ENCODE results near the gene C12orf60.

Gene C12orf60

GRCh38 chr12:14868916-14869506, 65.5 kb downstream of the C12orf60 start:
- no peak for DNase-seq (ENCODE audit: low read depth)
- no peak for TF ChIP-seq CTCF (IDR thresholded peaks at IDR 0.05; ENCODE audit: low read depth, low read length, missing control alignments)
- no peak overlapping the region for H3K4me3 ChIP-seq (ENCODE audit: low read depth, low read length)

GRCh38 chr12:14871247-14871646, 67.8 kb downstream of the C12orf60 start:
- H3K4me3 ChIP-seq (ENCODE audit: low read depth, low read length) = no peak overlapping the region
- DNase-seq (ENCODE audit: low read depth) = no peak
- TF ChIP-seq CTCF (IDR thresholded peaks at IDR 0.05; ENCODE audit: low read depth, low read length, missing control alignments) = no peak

DNA sequence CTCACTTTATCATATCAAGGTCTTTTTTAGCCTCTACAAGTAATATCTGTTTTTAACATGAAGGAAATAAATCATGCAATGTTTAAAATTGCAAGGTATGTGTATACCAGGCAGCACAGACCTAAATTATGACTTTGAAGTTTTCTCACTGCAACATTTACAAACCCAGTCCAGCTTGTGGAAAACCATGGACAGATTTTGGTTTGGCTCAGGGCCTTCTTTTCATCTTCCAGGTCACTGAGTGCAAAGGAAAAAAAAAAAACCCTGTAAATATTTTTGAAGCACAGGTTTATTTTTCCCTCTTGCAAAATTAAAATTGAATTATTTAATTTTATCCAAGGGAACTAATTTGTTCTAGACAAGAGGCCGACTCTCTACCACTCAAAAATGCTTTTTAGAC, 68.4 kb downstream of the C12orf60 start:
- no peak overlapping the region for H3K4me3 ChIP-seq (ENCODE audit: low read depth, low read length)
- no peak for TF ChIP-seq CTCF (IDR thresholded peaks at IDR 0.05; ENCODE audit: low read depth, low read length, missing control alignments)
- DNase-seq (ENCODE audit: low read depth) = no peak

- TF ChIP-seq CTCF (IDR thresholded peaks at IDR 0.05; ENCODE audit: low read depth, low read length, missing control alignments) = no peak
- H3K4me3 ChIP-seq (ENCODE audit: low read depth, low read length) = no peak overlapping the region
- DNase-seq (ENCODE audit: low read depth) = no peak
Observed at GRCh38 chr12:14873440-14874185, 70.1 kb downstream of the C12orf60 start.
